RKO (cell line): Measurements from ENCODE around the gene APOOL.
A peak's percentile ranks its signal among the peaks of the same experiment; 100 is the strongest.

Source experiments
- DNase-seq: peaks from one replicate; pipeline ENCODE4 v3.0.0-alpha.2; 2016; ENCODE audit warnings: low spot score

The APOOL gene

GRCh38 chrX:85084770-85085393 is 81.2 kb downstream of the APOOL start:
- DNase-seq, result peak; percentile 54

GRCh38 chrX:85089321-85089840 is 85.7 kb downstream of the APOOL start:
- no peak for DNase-seq

- DNase-seq, result peak; percentile 58
Observed at GRCh38 chrX:85107407-85107806, 103.7 kb downstream of the APOOL start.

GRCh38 chrX:85108165-85108564 is 104.5 kb downstream of the APOOL start:
- no peak for DNase-seq

GRCh38 chrX:85109235-85109634 is 105.6 kb downstream of the APOOL start:
- DNase-seq, result no peak

- DNase-seq, result peak; percentile 37
Observed at GRCh38 chrX:85111347-85111746, 107.7 kb downstream of the APOOL start.

GRCh38 chrX:85112293-85112692 is 108.6 kb downstream of the APOOL start:
- DNase-seq, result no peak

GRCh38 chrX:85113746-85114145 is 110.1 kb downstream of the APOOL start:
- no peak for DNase-seq

GRCh38 chrX:85114171-85114570 is 110.5 kb downstream of the APOOL start:
- DNase-seq, result no peak

GRCh38 chrX:85114776-85115175 is 111.1 kb downstream of the APOOL start:
- peak; percentile 24 for DNase-seq

- DNase-seq, result no peak
Observed at GRCh38 chrX:85115252-85115651, 111.6 kb downstream of the APOOL start.

GRCh38 chrX:85136409-85136808 is 132.7 kb downstream of the APOOL start:
- no peak for DNase-seq

GRCh38 chrX:85139422-85139821 is 135.7 kb downstream of the APOOL start:
- DNase-seq, result no peak

GRCh38 chrX:85140964-85141363 is 137.3 kb downstream of the APOOL start:
- no peak for DNase-seq
